GM19043 (cell line): ENCODE measurements around the gene MINDY1.

Experiments used
- ATAC-seq: cut with Tn5 transposase; IDR thresholded peaks from one replicate; pipeline ENCODE4 v1.9.1; 2021; ENCODE audit warnings: low read depth; ENCODE audit not compliant: unreplicated experiment

MINDY1 gene

DNA sequence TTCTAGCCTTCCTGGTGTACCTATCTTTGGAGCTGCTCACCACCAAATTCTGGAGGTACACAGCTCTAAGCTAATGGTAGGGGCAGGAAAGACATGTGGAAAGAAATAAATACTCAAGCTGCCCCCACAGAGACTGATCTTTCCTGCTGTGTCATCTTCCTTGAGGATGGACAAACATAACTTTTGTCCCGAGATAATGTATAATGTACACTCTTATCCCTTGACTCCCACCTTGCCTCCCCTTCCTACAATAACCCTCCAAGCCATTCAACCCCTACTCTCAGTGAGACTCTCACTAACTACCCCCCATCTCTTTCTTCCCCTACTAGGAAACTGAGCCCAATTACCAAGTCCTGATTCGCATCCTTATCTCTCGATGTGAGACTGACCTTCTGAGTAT lies 12.5 kb downstream of the MINDY1 start:
- no peak for ATAC-seq

DNA sequence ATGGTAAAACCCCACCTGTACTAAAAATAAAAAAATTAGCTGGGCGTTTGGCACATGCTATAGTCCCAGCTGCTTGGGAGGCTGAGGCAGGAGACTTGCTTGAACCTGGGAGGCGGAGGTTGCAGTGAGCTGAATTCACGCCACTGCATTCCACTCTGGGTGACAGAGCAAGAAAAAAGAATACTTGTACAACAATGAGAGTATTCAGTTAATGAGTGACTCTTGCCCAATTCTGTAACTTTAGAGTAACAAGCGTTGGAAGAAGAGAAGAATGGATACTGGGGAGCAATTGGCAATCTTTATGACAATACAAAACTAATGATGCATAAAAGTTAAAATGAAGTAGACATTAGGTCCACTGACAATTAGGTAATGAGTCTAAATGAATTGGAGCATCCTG lies 14.1 kb downstream of the MINDY1 start:
- no peak for ATAC-seq

DNA sequence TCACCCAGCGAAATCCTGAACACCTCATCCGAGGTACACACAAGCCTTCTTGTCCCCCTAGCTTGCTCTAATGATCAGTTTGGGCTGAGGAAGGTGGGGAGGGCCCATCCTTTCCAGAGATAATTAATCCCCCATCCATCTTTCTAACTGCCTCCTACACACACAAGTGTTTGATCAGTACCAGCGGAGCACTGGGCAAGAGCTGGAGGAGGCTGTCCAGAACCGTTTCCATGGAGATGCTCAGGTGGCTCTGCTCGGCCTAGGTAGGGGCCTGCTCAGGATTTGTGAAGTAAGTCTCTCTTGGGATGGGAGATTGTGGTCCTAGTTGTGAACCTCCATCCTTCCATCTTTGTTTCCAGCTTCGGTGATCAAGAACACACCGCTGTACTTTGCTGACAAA lies 18.8 kb downstream of the MINDY1 start:
- no peak for ATAC-seq

DNA sequence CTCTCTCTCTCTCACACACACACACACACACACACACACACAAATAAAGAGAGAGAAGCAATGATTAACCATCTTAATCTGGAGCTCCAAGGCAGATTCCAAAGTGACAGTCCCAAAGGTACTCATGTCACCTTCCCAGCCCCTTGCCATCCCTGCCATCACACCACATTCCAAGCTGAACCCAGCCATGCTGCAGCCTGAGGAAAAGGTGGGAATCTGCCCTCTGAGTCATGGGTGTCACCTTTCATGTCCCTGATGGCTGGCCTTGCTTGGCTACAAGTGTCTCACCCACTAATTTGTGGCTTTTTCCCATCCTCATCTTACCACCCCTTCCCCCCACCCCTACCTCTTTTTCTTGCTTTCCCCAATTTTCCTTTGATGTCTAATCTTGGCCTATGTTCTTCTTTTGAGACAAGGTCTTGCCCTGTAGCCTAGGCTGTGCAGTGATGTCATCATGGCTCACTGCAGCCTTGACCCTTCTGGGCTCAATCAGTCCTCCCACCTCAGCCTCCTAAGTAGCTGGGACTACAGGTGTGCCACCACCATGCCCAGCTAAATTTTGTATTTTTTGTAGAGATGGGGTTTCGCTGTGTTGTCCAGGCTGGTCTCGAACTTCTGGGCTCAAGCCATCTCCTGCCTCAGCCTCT lies 21.4 kb downstream of the MINDY1 start:
- ATAC-seq: no peak

DNA sequence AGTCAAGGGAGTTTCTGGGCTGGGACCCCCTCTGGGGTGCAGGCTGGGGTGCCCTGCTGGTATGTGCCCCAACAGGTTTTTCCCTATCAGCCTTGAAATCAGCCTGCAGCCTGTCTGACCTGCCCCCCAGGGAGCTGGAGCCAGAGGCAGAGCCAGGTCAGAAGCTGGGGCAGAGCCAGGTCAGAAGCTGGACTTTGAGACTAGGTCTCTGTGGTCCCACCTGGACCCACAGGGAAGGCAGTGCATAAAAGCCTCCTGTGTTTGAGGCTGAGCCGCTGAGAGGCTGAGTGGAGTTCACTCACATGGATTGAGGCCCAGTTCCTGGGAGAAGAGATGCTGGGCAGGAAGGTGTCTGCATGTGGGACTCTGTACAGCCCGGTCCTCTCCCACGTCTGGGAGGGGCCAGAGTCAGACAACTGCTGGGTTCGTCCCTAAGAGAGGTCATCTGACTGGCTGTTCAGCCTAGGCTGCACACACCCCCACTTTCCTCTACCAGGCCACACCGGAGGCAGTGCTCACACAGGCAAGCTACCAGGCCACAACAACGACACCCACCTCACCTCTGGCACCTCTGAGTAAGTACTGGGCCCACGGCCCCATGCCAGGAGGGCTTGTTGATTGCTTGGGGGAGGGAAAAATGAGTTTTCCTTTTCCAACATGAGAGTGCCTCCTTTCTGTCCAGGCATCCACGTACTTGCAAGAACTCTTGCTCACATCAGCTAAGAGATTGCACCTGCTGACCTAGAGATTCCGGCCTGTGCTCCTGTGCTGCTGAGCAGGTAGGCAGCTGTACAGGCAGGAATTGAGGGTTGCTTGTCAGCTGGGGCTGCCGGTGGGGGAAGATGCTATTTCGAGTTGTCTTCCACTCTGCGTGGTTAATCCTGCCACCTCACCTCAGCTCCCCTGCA lies 24.6 kb downstream of the MINDY1 start, which contains the start of gene ANXA9:
Gene ANXA9 (plus strand): TSS at position 488 of the 908 bp plus-strand sequence. CDS start 814 bp downstream, outside the sequence.
- ATAC-seq: no peak

DNA sequence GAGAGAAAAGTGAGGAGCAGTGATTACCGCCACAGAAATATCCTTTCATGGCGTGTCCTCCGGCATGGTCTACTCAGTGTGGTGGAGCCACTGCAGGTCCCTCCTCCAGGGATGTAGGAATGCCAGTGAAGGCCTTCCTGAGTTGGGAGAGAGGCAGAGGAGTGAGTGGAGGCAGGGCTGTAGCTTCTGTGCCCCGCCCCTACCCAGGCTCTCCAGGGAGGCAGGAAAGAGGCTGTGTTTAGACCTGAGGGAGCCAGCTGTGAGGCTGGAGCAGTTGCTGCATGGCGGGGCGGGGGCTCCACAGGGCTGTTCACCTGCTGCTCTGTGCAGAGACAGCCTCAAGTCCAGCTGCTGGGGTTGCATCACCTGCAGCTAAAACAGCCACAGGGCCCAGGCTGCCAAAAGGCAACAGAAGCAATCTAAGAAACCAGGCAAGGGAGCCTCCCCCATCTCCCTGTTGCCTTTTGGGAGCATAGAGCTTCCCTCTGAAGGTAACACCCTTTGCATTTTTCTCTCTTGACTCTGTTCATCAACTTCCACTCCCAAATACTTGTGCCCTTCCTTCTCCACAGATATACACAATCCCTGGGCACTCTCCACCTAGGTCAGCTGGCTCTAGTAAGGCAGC lies 25.4 kb downstream of the MINDY1 start:
- ATAC-seq: no peak

DNA sequence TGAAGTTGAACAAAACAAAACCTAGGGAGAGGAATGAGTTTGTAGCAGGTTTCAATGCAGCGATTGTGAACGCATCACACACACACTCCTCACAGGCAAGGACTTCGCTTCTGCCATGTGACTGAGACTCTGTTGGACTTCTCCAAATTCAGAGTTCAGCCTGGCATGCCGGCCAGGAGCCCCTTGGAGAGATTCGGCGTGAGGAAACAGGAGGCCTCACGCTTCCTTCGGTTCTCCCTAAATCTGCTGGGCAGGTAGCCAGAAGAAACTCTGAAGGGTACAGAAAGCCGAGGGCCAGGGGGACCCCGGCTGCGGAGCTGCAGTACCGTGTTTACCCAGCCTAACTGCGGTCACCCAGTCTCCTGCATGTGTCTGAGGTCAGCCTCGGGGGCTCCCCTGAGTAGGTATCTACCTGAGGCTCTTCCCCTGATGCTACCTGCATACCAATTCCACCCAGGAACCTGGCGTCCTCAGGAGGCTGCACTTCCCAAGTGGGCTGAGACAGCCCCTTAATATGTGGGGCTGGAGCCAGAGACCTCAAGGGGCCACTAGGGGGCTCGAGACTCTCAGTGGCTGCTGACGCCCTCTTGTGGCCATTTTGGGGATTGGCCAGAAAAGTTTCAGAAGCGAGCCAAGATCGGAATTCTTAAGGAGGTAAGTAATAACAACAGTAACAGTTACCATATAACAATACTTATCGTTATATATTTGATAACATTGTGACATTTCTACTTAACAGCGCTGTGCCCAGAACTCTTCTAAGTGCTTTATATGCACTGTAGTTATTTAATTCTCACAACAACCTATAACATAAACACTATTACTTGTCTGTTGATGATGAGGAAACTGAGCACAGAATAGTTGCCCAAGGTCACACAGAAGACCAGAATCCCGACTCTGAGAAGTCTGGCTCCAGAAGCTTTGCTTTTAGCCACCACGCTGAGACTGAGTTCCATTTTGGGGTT lies 27.3 kb downstream of the MINDY1 start:
- no peak for ATAC-seq

DNA sequence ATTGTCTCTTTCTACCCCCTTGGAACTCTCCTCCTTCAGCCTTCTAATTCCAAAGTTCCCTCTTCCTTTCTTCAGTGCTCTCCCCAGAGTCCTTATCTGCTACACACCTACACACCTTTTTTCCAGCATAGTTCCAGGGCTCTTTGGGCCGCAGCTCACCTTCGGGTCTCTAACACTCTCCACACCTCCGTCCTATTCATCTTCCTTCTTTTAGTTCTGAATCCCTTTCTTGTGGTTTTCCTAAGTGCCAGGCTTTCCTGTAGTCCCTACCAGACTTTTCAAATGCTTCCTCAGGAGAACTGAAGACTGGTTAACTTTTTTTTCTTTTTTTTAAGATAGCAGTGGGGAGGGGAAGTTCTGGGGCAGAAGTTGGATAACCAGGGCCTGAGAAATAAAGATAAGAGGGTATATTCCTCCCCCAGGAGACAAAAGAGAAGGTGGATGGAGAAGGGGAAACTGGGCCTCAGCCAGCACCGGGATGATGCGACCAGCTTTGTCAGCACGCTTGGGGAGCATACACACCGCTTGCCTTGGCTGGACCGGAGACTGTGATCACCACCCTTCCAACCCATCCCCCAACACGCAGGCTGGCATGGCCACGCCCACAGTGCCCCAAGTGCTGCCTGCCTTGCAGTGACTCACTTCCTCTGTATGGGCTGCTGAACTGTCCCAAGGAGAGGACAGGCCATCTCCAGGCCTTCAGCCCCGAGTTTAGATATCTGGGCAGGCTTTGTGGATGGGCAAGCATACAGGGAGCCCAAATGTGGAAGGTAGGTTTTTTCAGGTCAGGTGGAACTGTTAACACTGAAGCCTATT lies 29.6 kb downstream of the MINDY1 start:
- ATAC-seq: no peak

DNA sequence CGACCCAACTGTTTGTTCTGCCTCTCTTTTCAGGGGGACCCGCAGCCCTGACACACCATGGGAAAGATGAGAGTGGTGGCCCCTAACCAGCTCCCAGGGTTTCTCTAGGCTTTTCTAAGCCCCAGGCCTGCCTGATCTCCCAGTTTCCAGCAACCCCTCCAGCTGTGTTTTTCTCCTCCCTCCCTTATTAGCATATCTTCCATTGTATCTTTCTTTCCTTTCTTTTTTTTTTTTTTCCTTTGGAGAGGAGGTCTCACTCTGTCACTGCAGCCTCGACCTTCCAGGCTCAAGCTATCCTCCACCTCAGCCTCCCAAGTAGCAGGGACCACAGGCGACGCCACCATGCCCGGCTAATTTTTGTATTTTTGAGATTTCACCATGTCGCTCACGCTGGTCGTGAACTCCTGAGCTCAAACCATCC lies 30.3 kb downstream of the MINDY1 start:
- ATAC-seq: no peak

DNA sequence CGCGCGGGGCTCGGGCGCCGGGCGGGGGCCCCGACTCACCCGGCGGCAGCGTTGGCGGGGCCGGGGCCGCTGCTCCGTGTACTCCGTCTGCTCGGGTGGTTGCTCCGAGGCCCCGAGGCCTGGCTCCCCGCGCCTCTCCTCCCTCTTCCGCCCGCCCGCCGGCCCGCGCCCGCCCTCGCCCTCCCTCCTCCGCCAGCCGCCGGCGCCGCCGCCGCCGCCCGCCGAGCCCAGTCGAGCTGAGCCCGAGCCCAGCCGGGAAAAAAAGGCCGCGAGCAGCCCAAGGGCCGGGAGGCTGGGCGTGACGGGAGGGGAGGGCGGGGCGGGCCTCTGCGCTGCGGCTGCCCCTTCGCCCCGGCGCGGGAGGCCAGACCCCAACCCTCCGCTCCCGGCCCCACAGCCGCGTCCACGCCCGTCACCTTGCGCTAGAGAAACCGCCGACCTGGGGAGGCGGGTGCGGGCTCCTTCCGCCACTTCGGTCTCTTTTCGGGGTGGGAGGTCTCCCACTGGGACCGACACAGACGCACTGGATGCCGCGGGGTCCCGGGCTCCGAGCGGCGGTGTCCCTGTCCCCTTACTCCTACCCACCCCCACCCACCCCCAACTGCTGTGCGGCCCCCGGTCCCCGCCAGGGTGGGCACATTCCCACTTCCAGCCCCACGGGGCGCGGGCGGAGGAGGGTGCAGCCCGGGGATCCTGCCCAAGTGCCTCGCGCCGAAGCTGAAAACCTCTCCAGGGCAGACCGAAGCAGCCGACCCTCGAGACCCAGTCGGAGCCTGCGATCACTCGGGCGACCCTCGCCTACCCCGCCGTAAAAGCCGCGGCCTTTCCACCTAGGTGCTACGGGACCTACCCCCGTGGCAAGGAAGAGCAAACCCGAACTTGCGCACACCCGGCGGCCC lies 31.9 kb downstream of the MINDY1 start, which contains the start of gene CERS2:
Gene CERS2 (minus strand): TSS at position 256 of the 899 bp plus-strand sequence. CDS start 5,745 bp downstream, outside the sequence.
- ATAC-seq: no peak

DNA sequence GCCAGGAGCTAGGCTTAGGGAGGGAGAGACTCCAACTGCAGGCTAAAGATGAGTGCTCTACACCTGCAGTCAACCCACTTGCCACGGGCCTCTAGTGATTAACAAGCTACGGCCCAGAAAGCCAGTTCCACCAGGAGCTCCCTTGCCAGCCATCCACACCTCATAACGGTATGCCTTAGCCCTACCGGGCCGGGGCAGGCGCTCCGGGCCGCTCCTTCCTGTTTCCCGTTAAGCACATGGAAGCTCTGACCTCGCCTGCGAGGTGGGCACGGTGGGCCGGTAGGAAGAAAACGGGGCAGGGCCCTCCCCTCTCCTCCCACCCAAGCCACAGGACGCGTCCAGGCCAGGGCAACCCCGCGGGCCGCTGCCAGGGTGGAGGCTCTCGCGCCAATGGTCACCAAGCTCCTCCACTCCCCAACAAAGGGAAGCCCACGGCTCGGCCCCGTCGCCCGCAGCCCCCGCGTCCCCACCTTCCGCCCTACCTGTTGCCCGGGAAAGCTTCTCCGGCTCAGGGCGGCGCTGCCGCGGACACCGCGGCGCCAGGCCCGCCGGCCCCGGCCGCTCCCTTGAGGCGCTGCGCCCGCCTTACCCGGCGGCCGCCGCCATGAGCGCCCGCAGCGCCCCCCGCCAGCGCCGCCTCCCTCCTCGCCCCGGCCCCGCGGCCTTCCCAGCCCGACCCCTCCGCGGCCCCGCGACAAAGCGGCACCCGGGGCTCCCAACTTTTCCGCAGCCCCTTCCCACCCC lies 32.7 kb downstream of the MINDY1 start:
- ATAC-seq: no peak

DNA sequence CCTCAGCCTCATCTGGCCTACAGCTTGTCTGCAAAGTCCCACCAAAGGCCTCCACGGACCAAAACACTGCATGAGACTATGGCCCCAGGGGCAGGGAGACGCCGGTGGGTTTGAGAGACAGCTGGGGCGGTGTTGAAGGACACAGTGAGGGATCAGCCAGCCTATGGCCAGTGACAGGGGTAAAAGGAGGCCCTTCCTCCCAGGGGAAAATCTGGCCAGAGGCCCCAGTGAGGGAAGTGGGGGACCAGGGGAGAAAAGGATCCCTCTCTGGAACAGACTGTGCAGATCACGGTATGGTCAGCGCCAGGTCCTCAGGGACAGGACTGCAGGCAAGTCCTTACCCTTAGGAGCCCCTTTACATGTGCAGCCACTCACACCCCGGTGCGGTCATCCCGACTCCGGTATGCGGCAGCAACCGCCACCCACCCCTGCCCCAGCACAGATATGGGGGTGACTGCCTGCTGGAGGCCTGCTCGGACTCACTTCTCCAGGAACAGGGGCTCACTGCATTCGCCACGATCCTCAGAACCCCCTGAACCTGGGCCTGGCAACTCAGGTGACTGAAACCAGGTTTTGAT lies 33.4 kb downstream of the MINDY1 start:
- no peak for ATAC-seq

DNA sequence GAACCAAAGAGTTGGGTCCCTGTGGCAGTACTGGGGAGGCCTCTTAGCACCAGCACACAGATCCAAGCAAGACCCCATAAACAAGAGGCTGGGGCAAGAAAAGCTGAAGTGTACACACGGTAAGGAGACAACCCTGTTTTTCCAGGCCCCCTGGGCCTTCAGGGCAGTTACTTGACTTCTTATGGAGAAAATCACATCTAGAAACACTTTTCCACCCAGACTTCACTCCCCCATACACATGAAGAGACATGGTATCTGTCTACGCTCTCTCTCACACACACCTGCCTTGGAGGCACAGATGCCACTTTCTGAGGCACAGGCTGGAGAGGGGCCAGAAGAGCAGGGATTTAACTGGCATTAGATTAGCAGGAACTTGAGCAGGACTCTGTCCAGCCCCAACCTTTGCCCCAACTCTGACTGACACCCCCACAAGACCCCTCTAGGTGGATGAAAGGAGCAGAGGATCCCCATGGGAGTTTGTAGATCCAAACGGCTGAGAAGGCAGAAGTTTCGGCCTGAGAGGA lies 34.2 kb downstream of the MINDY1 start:
- ATAC-seq: no peak

DNA sequence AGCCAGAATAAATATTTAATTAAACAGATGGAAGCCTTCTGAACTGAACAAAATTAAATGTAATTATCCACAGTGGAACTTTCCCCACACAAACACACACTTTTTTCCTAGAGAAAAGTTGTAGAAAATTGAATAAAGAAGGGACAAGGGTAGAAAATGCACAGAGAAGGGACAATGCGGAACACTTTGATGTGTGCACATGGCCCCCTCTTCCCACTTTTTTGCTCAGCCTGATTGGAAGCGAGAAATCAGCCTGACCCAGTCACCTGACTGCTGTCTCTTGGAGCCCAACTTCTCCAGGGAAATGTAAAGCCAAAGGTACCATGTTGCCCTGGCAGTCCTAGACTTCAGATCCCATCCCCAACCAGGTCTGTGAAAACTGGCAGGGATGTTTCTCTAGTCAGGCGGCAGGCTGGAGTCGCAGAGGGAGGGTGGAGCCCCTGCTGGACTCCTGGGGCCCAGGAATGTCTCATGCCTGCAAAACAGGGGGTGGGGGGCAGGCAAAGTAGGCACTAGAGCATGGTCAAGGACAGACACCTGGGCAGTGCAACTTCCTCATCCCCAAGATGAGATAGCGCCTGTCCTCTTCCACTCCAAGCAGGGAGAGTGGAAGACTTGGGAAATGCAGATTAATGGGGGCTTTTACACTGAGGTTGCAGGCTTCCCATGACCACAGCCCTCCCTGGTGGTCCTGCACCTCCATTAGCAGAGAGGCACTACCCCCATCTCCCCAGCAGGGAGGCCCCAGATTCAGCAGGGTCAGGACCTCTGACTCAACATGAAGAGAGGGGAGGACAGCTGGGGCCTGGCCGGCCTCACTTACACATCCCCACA lies 34.9 kb downstream of the MINDY1 start:
- no peak for ATAC-seq

DNA sequence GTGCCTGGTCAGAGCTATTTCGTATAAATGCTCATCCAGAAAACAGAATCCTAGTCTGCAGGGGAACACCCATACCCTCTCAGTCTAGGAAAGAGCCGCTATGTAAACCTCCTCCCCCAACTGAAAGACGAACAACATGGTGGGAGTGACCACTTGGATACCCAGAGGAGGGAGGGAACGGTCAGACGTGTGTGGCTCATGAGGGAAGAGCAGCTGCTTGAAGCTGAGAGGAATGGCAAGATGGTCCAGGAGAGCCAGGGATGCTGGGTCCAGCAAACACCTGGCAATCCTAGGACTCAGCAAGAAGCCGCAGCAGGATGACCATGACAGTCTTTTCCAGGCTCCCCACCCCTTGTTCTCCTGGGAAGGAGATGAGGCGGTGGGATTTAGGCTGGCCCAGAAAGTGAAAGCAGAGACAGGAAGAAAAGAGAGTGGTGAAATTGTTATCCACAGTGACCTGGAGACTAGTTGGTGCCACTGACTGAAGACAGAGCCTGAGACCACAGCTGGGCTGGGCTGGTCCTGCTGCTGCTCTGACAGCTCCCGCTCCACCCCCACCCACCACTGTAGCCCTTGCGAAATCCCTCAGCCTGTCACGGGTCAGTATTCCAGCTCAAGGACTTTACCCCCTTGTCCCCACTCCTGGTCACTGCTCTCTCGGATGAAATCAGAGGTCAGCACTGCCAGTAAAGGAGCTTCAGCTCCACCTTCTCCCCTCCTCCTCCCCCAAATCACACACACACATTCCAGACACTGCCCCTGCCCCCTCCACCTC lies 35.7 kb downstream of the MINDY1 start:
- no peak for ATAC-seq
